ENCODE results near the gene CRIM1.

The CRIM1 gene

GRCh38 chr2:36553683-36554082 is 198.1 kb downstream of the CRIM1 start:
- in situ Hi-C loops (cut with HindIII; ENCODE audit: low sequenced_read_pairs) = no loop called here
- no peak overlapping the region for H3K4me3 ChIP-seq (ENCODE audit: low read depth, low read length)
- DNase-seq (ENCODE audit: low read depth) = no peak
- TF ChIP-seq CTCF (IDR thresholded peaks at IDR 0.05; ENCODE audit: low read depth, low read length, missing control alignments) = no peak

GRCh38 chr2:36554531-36554930 is 199.0 kb downstream of the CRIM1 start:
- no peak for TF ChIP-seq CTCF (IDR thresholded peaks at IDR 0.05; ENCODE audit: low read depth, low read length, missing control alignments)
- no peak overlapping the region for H3K4me3 ChIP-seq (ENCODE audit: low read depth, low read length)
- no peak for DNase-seq (ENCODE audit: low read depth)
- in situ Hi-C loops (cut with HindIII; ENCODE audit: low sequenced_read_pairs) = no loop called here

GRCh38 chr2:36555789-36556188 is 200.2 kb downstream of the CRIM1 start:
- no peak for DNase-seq (ENCODE audit: low read depth)
- in situ Hi-C loops (cut with HindIII; ENCODE audit: low sequenced_read_pairs) = no loop called here
- no peak overlapping the region for H3K4me3 ChIP-seq (ENCODE audit: low read depth, low read length)
- TF ChIP-seq CTCF (IDR thresholded peaks at IDR 0.05; ENCODE audit: low read depth, low read length, missing control alignments) = no peak

GRCh38 chr2:36556842-36557241 is 201.3 kb downstream of the CRIM1 start:
- in situ Hi-C loops (cut with HindIII; ENCODE audit: low sequenced_read_pairs) = no loop called here
- no peak for DNase-seq (ENCODE audit: low read depth)
- no peak overlapping the region for H3K4me3 ChIP-seq (ENCODE audit: low read depth, low read length)
- TF ChIP-seq CTCF (IDR thresholded peaks at IDR 0.05; ENCODE audit: low read depth, low read length, missing control alignments) = no peak

- DNase-seq (ENCODE audit: low read depth) = no peak
- in situ Hi-C loops (cut with HindIII; ENCODE audit: low sequenced_read_pairs) = no loop called here
Observed at GRCh38 chr2:36559221-36559942, 203.8 kb downstream of the CRIM1 start.

GRCh38 chr2:36560726-36561125 is 205.1 kb downstream of the CRIM1 start:
- TF ChIP-seq CTCF (IDR thresholded peaks at IDR 0.05; ENCODE audit: low read depth, low read length, missing control alignments) = no peak
- no peak overlapping the region for H3K4me3 ChIP-seq (ENCODE audit: low read depth, low read length)
- no peak for DNase-seq (ENCODE audit: low read depth)
- in situ Hi-C loops (cut with HindIII; ENCODE audit: low sequenced_read_pairs) = no loop called here

More at GRCh38 chr2:36559221-36559942, 203.8 kb downstream of the CRIM1 start:
- no peak for TF ChIP-seq CTCF (IDR thresholded peaks at IDR 0.05; ENCODE audit: low read depth, low read length, missing control alignments)
- H3K4me3 ChIP-seq (ENCODE audit: low read depth, low read length) = no peak overlapping the region
